Measurements from ENCODE around the gene ECHS1.

- TF ChIP-seq ATF3 (IDR thresholded peaks at IDR 0.05) (no peak), CTCF (IDR thresholded peaks at IDR 0.05 in 2 of 3, conservative IDR thresholded peaks at IDR 0.05 in 1 of 3; ENCODE audit: borderline replicate concordance in 1 of 3, insufficient read depth in 1 of 3, low read depth in 2 of 3, low read length in 2 of 3) (no peak), MAX (IDR thresholded peaks at IDR 0.05) (no peak), POLR2A (IDR thresholded peaks at IDR 0.05; ENCODE audit: borderline replicate concordance, extremely low read depth, insufficient read depth, insufficient read length) (no peak), YY1 (IDR thresholded peaks at IDR 0.05; ENCODE audit: extremely low read depth, insufficient replicate concordance, low read depth, low read length) (no peak), ZNF274 (IDR thresholded peaks at IDR 0.05; ENCODE audit: low read depth, low read length) (no peak), EZH2 (IDR thresholded peaks at IDR 0.05) (no peak), POLR2AphosphoS5 (IDR thresholded peaks at IDR 0.05; ENCODE audit: low read depth, low read length) (no peak), REST (IDR thresholded peaks at IDR 0.05; ENCODE audit: low read depth) (no peak), SP1 (IDR thresholded peaks at IDR 0.05; ENCODE audit: low read depth) (no peak), SRF (IDR thresholded peaks at IDR 0.05; ENCODE audit: low read depth) (no peak), CEBPB (IDR thresholded peaks at IDR 0.05; ENCODE audit: low read depth) (no peak), ZBTB33 (IDR thresholded peaks at IDR 0.05; ENCODE audit: extremely low read depth, insufficient replicate concordance, low read length) (no peak), SIN3A (IDR thresholded peaks at IDR 0.05; ENCODE audit: low read depth) (no peak)
Measured at GRCh38 chr10:133396035-133396624, 23.0 kb upstream of the ECHS1 start.
